GM19099 (cell line): Measurements from ENCODE around the gene DDIAS.

ENCODE experiments used
- POLR2A ChIP-seq: IDR thresholded peaks from 3 replicates; pipeline ENCODE4 v1.6.1; 2011; ENCODE audit warnings: low read depth; ENCODE audit not compliant: insufficient read length; ENCODE audit errors: extremely low read depth

The DDIAS gene

DNA sequence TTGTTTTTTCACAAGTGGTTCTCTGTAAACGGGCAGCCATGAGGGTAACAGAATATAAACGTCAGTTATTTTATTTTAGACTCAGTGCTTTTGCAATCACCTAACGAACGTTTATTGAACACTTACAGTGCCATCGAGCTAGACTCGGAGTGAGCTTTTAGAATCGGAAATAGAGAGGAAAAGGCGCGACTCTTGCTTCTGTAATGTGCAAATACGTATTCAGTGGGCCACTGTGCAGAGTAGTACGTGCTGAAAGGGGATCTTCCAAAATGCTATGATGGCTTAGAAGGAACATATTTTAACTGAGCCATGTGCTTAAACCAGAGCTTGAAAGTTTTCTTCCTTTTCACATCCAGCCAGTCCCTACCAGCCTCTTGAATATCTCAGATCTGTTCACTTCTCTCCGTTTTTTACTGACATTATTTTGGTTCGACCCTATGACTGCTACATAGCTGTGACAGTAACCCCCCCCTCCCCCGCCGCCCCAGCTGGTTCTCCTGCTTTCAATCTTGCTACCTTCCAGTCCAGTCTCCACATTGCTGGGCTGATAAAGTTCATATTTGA, 468 bp downstream of the DDIAS start:
- no peak for TF ChIP-seq POLR2A

DNA sequence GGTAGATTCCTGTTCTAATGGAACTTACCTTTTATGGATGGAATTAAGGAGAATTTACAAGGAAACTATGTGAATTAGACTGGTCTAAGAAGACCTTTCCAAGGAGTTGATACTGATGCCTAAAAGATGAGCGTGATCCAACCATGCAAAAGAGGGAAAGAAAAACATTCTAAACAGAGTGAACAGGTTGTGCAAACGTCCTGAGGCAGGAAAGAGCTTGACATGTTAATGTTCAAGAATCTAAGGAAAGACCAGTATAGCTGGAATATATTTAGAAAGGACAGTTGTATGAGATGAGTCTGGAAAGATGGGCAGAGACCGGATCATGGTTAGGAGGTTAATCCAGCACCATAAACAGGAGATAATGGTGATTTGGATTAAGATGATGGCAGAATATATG, 1.3 kb downstream of the DDIAS start:
- no peak for TF ChIP-seq POLR2A

DNA sequence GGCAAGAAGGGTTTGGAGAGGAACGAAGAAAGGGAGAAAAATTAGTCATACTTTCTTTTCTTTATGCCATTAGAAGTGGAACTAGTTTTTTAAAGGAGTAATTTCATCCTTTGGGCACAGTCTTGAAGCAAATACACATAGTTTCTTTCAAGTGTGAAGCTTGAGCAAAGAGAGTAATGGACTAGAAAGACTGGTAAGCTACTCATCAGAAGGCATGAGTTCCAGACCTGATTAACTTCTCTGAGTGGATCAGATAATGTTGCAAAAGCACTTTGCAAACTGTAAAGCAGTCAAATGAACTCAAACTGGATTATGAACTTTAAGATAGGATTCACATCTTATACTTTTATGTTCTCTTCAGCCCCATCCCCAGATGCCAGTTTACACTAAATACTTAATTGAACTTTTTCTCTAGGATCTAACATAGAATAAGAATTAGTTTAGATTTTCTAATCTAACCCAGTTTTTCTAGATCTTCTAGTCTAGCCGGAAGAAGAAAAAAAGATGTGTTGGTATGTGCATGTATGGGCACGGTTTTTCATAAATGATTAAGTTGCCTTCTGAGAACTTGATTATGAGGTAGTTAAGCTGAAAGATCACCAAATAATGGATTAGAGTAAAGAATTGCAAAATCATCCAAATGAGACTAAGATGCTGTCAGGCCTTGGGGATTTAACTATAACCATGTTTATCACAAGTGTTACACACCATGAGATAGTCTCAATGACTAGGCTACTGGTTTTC, 2.5 kb downstream of the DDIAS start:
- no peak for TF ChIP-seq POLR2A

DNA sequence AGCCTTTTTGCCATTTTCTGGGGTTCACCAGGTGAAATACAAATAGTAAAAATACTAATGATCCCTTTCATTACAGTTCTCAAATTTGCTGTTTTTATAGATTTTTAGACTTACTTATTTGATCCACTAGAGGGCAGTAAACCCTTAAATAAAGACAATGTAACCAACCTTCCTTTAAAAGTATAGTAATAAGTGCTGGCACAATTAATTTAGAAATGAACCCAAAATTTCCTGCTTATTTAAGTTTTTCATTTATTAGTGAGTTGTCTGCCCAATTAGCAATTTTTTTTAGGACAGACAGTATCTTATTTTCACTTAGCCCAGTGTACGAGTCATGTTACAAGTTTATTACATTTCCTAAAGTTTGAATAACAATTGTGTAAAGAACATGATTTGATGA, 4.7 kb downstream of the DDIAS start:
- TF ChIP-seq POLR2A = no peak

DNA sequence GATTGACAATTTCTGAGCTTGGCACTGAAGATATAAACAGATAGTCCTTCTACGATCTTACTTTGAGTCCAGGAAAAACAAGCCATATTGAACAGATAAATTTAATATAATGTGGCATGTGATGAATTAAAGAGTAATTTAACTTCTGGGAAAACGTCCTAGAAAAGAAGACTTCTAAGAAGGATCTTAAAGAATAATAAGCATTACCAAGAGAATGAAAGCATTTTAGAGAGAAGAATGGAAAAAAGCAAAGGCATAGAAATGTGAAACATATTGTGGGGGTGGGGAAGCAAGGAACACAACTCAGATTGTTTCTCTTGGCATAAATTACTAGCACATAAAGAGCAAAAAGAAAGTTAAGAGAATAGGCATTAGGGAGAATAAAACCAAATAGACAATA, 5.4 kb downstream of the DDIAS start:
- no peak for TF ChIP-seq POLR2A

DNA sequence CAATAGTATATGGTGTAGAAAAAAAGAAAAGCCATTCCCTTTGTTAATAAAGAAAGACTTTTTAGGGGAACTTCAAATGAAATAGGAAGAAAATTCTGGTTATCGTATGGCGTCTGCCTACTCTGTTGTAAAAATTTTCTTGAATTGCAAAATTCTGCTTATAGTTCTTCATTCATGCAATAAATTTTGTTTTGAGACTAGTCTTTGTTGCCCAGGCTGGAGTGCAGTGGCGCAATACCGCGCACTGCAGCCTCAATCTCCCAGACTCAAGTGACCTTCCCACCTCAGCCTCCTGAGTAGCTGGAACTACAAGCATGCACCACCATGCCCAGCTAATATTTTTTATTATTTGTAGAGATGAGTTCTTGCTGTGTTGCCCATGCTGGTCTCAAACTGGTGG, 5.8 kb downstream of the DDIAS start:
- TF ChIP-seq POLR2A = no peak

DNA sequence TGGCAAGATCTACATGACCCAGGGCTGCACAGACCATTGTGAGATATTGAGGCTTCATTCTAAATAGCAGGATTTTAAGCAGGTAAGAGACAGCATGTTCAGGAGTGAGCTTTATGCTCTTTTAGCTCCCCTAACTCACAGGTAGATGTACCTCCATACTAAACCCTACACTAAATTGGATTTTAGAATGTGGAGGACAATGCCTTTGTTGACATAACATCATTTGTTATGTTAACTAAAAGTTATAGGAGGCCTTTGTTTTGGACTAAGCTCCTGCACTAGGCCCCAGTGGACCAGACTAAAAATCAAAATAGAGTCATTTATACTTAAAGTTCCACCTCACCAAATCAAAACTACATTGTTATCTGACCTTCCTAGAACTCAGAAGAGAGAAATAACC, 6.8 kb downstream of the DDIAS start:
- TF ChIP-seq POLR2A = no peak

DNA sequence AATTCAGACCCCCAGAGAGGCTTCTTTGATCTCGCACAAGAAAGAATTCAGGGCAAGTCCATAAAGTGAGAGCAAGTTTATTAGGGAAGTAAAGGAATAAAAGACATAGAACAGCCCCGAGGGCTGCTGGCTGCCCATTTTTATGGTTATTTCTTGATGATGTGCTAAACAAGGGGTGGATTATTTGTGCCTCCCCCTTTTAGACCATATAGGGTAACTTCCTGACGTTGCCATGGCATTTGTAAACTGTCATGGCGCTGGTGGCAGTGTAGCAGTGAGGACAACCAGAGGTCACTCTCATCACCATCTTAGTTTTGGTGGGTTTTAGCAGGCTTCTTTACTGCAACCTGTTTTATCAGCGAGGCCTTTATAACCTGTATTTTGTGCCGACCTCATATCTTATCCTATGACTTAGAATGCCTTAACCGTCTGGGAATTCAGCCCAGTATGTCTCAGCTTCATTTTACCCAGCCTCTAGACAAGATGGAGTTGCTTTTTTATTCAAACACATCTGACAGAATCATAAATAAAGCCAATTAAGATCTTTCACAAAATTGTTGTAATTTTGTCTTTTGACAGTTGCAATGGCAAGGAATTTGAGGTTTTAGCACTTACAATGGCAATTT, 7.6 kb downstream of the DDIAS start:
- TF ChIP-seq POLR2A = no peak

DNA sequence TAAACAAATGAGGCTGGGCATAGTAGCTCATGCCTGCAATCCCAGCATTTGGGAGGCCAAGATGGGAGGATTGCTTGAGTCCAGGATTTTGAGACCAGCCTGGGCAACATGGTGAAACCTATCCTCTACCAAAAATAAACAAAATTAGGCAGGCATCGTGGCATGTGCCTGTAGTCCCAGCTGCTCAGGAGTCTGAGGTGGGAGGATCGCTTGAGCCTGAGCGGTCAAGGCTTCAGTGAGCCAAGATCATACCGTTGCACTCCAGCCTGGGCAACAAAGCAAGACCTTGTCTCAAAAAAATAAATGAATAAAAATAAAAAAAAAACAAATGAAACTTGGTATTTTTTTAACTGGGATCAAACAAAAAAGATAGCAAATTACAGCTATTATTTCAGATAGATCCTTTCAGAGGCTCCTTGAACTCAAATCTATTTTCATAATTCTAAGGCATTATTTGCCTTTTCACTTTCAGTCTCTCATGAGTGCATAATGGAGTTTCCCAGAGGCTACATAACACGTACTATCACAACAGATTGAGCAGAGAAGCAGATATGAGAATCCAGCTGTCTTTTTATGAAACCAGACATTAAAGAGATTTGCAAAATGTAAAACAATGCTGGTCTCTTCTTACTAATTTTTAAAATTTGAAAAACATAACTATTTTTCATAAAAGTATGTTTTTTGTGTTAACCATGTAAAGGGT, 23.1 kb downstream of the DDIAS start:
- TF ChIP-seq POLR2A = no peak

DNA sequence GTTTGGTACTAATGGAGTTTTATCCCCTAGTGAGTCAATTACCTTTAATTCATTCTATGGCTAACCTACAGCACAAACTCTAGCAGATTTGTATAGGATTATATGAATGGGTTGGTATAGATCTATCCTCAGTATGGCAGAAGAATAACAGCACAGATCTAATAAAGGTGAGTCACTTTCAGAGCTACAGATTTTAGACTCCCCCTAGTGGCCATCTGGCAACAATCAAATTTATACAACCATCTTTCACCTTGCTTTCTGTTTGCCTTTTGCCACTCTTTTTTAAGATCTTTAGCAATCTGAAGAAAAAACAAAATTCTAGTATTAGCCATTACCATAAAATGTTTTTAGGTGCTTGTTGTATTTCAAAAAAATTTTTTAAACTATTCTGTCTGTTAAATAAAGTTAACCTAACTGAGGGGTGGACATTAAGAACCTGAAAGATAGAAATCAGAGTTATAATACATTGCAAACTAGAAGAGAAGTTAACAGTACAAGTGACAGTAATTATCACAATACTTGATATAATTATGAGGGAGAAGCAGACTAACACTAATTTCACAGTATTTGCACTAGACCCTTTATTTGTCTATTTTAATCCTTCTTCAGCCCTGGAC, 25.8 kb downstream of the DDIAS start:
- TF ChIP-seq POLR2A = no peak

DNA sequence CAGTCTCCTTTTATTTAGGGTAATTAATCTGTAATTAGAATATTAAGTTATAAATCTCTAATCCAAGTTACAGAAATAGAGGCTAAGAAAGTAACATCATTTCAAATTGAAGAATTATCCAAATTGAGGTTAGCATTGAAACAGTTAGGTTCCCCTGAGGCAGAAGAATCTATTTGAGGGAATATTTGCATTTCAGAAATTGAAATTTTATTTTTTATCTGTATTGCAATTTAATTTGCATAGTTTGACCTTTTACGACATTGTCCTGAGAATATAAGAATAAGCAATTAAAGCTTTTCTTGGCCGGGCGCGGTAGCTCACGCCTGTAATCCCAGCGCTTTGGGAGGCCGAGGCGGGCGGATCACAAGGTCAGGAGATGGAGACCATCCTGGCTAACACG, 27.6 kb downstream of the DDIAS start:
- no peak for TF ChIP-seq POLR2A

DNA sequence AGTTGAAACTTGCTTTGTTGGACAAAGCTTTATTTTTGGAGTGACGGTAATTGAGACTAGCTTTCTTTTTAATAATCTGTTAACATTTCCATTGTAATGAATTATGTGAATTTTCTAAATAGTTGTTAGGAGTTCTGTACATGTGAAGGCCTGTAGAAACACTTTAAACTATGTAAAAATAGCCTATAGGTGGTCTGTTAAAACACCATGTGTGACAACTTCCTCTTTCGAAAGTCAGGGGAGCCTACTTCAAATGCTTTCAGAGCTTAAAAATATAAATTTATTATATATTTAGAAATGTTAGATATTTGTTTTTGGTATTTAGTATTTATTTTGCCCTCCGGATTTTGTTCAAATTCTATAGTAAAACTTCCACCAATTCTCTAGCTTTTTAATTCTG, 28.7 kb downstream of the DDIAS start:
- no peak for TF ChIP-seq POLR2A

DNA sequence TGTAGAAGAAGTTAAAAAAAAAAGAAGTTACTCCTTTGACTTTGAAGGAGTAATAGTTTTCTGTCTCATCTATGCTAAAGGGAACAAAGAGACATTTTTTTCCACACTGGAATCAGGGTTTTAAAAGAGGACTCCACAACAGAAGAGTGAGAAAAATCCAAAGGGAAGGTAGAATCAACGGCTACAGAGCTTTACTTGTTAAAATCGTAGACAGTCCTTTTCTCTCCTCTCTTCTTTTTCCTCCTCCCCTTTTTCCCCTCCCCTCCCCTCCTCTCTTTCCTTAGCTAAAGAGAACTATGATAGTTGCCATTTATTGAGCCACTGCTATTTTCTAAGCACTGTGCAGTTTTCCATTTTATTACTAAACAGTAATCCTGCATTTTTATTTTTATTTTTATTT, 29.2 kb downstream of the DDIAS start:
- no peak for TF ChIP-seq POLR2A

DNA sequence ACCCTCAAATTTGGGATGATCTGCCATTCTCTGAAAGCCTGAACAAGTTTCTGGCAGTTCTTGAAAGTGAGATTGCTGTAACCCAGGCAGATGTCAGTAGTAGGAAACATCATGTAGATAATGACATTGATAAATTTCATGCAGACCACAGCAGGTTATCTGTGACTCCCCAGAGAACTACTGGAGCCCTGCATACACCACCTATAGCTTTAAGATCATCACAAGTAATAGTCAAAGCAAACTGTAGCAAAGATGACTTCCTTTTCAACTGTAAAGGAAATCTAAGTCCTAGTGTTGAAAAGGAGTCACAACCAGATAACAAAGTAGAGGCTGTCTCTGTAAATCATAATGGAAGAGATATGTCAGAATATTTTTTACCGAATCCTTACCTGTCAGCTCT, 31.0 kb downstream of the DDIAS start:
- TF ChIP-seq POLR2A = no peak

DNA sequence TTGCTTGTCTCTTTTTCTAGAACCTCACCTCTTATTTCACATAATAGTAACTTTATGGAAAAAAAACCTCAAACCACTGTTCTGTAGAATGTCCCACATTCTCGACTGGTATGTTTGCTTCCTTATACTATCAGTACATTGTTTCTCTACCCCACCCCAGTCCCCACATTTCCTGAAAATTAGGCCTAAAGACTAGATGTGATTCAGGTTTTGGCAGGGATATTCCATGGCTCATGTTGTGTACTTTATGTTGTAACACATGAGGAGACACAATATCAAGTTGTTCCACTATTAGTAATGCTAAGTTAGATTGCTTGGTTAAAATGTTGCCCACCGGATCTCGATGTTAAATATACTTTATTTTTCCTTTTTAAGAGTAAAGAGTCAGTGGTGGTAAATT, 34.7 kb downstream of the DDIAS start:
- no peak for TF ChIP-seq POLR2A

DNA sequence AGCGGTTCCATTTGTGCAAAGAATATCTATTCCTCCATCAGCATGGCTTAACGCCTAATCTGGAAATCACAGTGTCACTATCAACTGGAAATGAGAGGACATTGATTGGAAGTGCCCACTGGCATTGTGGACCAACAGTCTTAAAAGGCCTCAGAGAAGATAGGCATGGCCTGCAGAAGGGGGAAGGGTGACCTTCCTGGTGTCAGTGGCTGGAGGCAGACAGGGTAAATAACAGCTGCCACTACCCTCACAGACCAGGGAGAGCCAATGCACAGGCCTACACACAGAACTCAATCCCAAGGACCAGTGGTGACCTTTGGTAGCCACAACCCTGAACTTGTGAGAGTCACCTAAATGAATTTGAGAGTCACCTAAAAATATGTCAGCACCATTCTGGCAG, 36.0 kb downstream of the DDIAS start:
- TF ChIP-seq POLR2A = no peak

DNA sequence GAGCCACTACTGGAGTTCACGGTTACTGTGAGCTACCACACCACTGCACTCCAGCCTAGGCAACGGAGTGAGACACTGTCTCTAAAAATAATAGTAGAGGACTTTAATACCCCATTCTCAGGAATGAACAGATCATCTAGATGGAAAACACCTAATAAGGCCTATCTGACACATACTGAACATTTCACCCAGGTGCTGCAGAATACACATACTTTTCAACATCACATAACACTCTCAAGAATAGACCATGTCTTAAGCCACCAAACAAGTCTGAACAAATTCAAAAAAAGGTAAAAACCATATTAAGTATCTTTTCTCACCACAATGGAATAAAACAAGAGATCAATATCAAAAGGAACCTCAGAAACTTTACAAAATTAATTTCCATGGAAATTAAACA, 37.9 kb downstream of the DDIAS start:
- TF ChIP-seq POLR2A = no peak
